ENCODE data around the gene SLC25A21.

SLC25A21 gene

GRCh38 chr14:37034410-37035285 is 137.8 kb downstream of the SLC25A21 start:
- no peaks in the 10 kb centered on the region for H3K9me3 ChIP-seq (ENCODE audit: insufficient read depth, low read depth, low read length)
- peaks cover 37% of the 10 kb centered on the region for H3K4me1 ChIP-seq (ENCODE audit: insufficient read depth, low read length)
- no peak overlapping the region for H3K9ac ChIP-seq (ENCODE audit: low read depth, low read length)
- H3K27ac ChIP-seq (ENCODE audit: low read length): no peak overlapping the region
- H3K36me3 ChIP-seq (ENCODE audit: insufficient read depth, low read depth, low read length): no peaks in the 10 kb centered on the region
- H3K27me3 ChIP-seq (ENCODE audit: insufficient read depth, low read length): peaks cover 4% of the 10 kb centered on the region; the same call in 1 of the 2 replicates
- H3K4me3 ChIP-seq (ENCODE audit: low read length): no peak overlapping the region

GRCh38 chr14:37032863-37033262 is 139.5 kb downstream of the SLC25A21 start:
- Histone ChIP-seq H3K4me1 (ENCODE audit: insufficient read depth, low read length) (peaks cover 28% of the 10 kb centered on the region), H3K4me3 (ENCODE audit: low read length) (no peak overlapping the region), H3K27me3 (ENCODE audit: insufficient read depth, low read length) (peaks cover 4% of the 10 kb centered on the region; the same call in 1 of the 2 replicates), H3K27ac (ENCODE audit: low read length) (no peak overlapping the region), H3K9me3 (ENCODE audit: insufficient read depth, low read depth, low read length) (no peaks in the 10 kb centered on the region), H3K36me3 (ENCODE audit: insufficient read depth, low read depth, low read length) (no peaks in the 10 kb centered on the region), H3K9ac (ENCODE audit: low read depth, low read length) (no peak overlapping the region)

- H3K27ac ChIP-seq (ENCODE audit: low read length): no peak overlapping the region
- H3K36me3 ChIP-seq (ENCODE audit: insufficient read depth, low read depth, low read length): no peaks in the 10 kb centered on the region
- peaks cover 4% of the 10 kb centered on the region; the same call in 1 of the 2 replicates for H3K27me3 ChIP-seq (ENCODE audit: insufficient read depth, low read length)
- no peaks in the 10 kb centered on the region for H3K9me3 ChIP-seq (ENCODE audit: insufficient read depth, low read depth, low read length)
- H3K9ac ChIP-seq (ENCODE audit: low read depth, low read length): no peak overlapping the region
- no peak overlapping the region for H3K4me3 ChIP-seq (ENCODE audit: low read length)
- H3K4me1 ChIP-seq (ENCODE audit: insufficient read depth, low read length): peaks cover 4% of the 10 kb centered on the region
Measured at GRCh38 chr14:37027188-37027824, 145.1 kb downstream of the SLC25A21 start.

- Histone ChIP-seq H3K27me3 (ENCODE audit: insufficient read depth, low read length) (no peaks in the 10 kb centered on the region), H3K9me3 (ENCODE audit: insufficient read depth, low read depth, low read length) (no peaks in the 10 kb centered on the region), H3K9ac (ENCODE audit: low read depth, low read length) (no peak overlapping the region), H3K4me1 (ENCODE audit: insufficient read depth, low read length) (no peaks in the 10 kb centered on the region), H3K27ac (ENCODE audit: low read length) (no peak overlapping the region), H3K4me3 (ENCODE audit: low read length) (no peak overlapping the region), H3K36me3 (ENCODE audit: insufficient read depth, low read depth, low read length) (no peaks in the 10 kb centered on the region)
Measured at GRCh38 chr14:37023875-37024565, 148.4 kb downstream of the SLC25A21 start.

- Histone ChIP-seq H3K9me3 (ENCODE audit: insufficient read depth, low read depth, low read length) (no peaks in the 10 kb centered on the region), H3K4me1 (ENCODE audit: insufficient read depth, low read length) (no peaks in the 10 kb centered on the region), H3K9ac (ENCODE audit: low read depth, low read length) (no peak overlapping the region), H3K27me3 (ENCODE audit: insufficient read depth, low read length) (no peaks in the 10 kb centered on the region), H3K27ac (ENCODE audit: low read length) (no peak overlapping the region), H3K36me3 (ENCODE audit: insufficient read depth, low read depth, low read length) (no peaks in the 10 kb centered on the region), H3K4me3 (ENCODE audit: low read length) (no peak overlapping the region)
Measured at GRCh38 chr14:37021390-37021789, 151.0 kb downstream of the SLC25A21 start.

GRCh38 chr14:37019488-37019887 is 152.9 kb downstream of the SLC25A21 start:
- Histone ChIP-seq H3K4me3 (ENCODE audit: low read length) (no peak overlapping the region), H3K27ac (ENCODE audit: low read length) (no peak overlapping the region), H3K4me1 (ENCODE audit: insufficient read depth, low read length) (no peaks in the 10 kb centered on the region), H3K36me3 (ENCODE audit: insufficient read depth, low read depth, low read length) (no peaks in the 10 kb centered on the region), H3K9ac (ENCODE audit: low read depth, low read length) (no peak overlapping the region), H3K27me3 (ENCODE audit: insufficient read depth, low read length) (no peaks in the 10 kb centered on the region), H3K9me3 (ENCODE audit: insufficient read depth, low read depth, low read length) (no peaks in the 10 kb centered on the region)

- no peak overlapping the region for H3K27ac ChIP-seq (ENCODE audit: low read length)
Measured at GRCh38 chr14:37018571-37019240, 153.7 kb downstream of the SLC25A21 start.

GRCh38 chr14:37013078-37013477 is 159.3 kb downstream of the SLC25A21 start:
- Histone ChIP-seq H3K9me3 (ENCODE audit: insufficient read depth, low read depth, low read length) (no peaks in the 10 kb centered on the region), H3K27ac (ENCODE audit: low read length) (no peak overlapping the region), H3K27me3 (ENCODE audit: insufficient read depth, low read length) (no peaks in the 10 kb centered on the region), H3K36me3 (ENCODE audit: insufficient read depth, low read depth, low read length) (no peaks in the 10 kb centered on the region), H3K4me1 (ENCODE audit: insufficient read depth, low read length) (no peaks in the 10 kb centered on the region), H3K4me3 (ENCODE audit: low read length) (no peak overlapping the region), H3K9ac (ENCODE audit: low read depth, low read length) (no peak overlapping the region)

More at GRCh38 chr14:37018571-37019240, 153.7 kb downstream of the SLC25A21 start:
- no peaks in the 10 kb centered on the region for H3K27me3 ChIP-seq (ENCODE audit: insufficient read depth, low read length)
- no peaks in the 10 kb centered on the region for H3K4me1 ChIP-seq (ENCODE audit: insufficient read depth, low read length)
- H3K9me3 ChIP-seq (ENCODE audit: insufficient read depth, low read depth, low read length): no peaks in the 10 kb centered on the region
- H3K9ac ChIP-seq (ENCODE audit: low read depth, low read length): no peak overlapping the region
- H3K36me3 ChIP-seq (ENCODE audit: insufficient read depth, low read depth, low read length): no peaks in the 10 kb centered on the region
- no peak overlapping the region for H3K4me3 ChIP-seq (ENCODE audit: low read length)

- no peaks in the 10 kb centered on the region for H3K36me3 ChIP-seq (ENCODE audit: insufficient read depth, low read depth, low read length)
- no peaks in the 10 kb centered on the region for H3K27me3 ChIP-seq (ENCODE audit: insufficient read depth, low read length)
- H3K4me1 ChIP-seq (ENCODE audit: insufficient read depth, low read length): peaks cover 5% of the 10 kb centered on the region; the same call in 1 of the 2 replicates
- H3K4me3 ChIP-seq (ENCODE audit: low read length): no peak overlapping the region
- no peak overlapping the region for H3K27ac ChIP-seq (ENCODE audit: low read length)
- H3K9me3 ChIP-seq (ENCODE audit: insufficient read depth, low read depth, low read length): no peaks in the 10 kb centered on the region
- H3K9ac ChIP-seq (ENCODE audit: low read depth, low read length): no peak overlapping the region
Measured at GRCh38 chr14:36998686-36999085, 173.7 kb downstream of the SLC25A21 start.

- H3K27ac ChIP-seq (ENCODE audit: low read length): no peak overlapping the region
Measured at GRCh38 chr14:36997843-36998242, 174.6 kb downstream of the SLC25A21 start.

GRCh38 chr14:36996857-36997590 is 175.4 kb downstream of the SLC25A21 start:
- peaks cover 5% of the 10 kb centered on the region; the same call in 1 of the 2 replicates for H3K4me1 ChIP-seq (ENCODE audit: insufficient read depth, low read length)
- H3K9me3 ChIP-seq (ENCODE audit: insufficient read depth, low read depth, low read length): no peaks in the 10 kb centered on the region
- no peak overlapping the region for H3K9ac ChIP-seq (ENCODE audit: low read depth, low read length)
- no peaks in the 10 kb centered on the region for H3K27me3 ChIP-seq (ENCODE audit: insufficient read depth, low read length)
- H3K4me3 ChIP-seq (ENCODE audit: low read length): no peak overlapping the region
- H3K27ac ChIP-seq (ENCODE audit: low read length): no peak overlapping the region
- H3K36me3 ChIP-seq (ENCODE audit: insufficient read depth, low read depth, low read length): no peaks in the 10 kb centered on the region

More at GRCh38 chr14:36997843-36998242, 174.6 kb downstream of the SLC25A21 start:
- Histone ChIP-seq H3K9me3 (ENCODE audit: insufficient read depth, low read depth, low read length) (no peaks in the 10 kb centered on the region), H3K9ac (ENCODE audit: low read depth, low read length) (no peak overlapping the region), H3K36me3 (ENCODE audit: insufficient read depth, low read depth, low read length) (no peaks in the 10 kb centered on the region), H3K4me1 (ENCODE audit: insufficient read depth, low read length) (peaks cover 5% of the 10 kb centered on the region; the same call in 1 of the 2 replicates), H3K4me3 (ENCODE audit: low read length) (no peak overlapping the region), H3K27me3 (ENCODE audit: insufficient read depth, low read length) (no peaks in the 10 kb centered on the region)

Data from iPS-20b (cell line).